Keratinocyte (primary cell): ENCODE measurements around the gene RAB14. TPM values are rescaled to one million over a fixed set of nuclear protein-coding genes. Genes with fewer than 3 reads are reported as not detected.
A peak's percentile ranks its signal among the peaks of the same experiment; 100 is the strongest.

Experiments
- DNase-seq: peaks from one replicate; pipeline ENCODE4 v3.0.0-alpha.2; 2011; ENCODE audit warnings: low read depth, missing footprints, low spot score
- FAIRE-seq: peaks from 2 replicates; lab custom pipeline; 2011; peaks lifted over from hg19 to GRCh38; lab: Jason Lieb, UNC
- H2AFZ ChIP-seq: 2 replicates; pipeline ENCODE4 v1.6.0; 2012; ENCODE audit warnings: low read length, control low read depth, inconsistent platforms; ENCODE audit not compliant: control insufficient read depth
- H3K27ac ChIP-seq: 2 replicates; pipeline ENCODE4 v1.5.1; 2011; ENCODE audit warnings: low read length; ENCODE audit not compliant: control insufficient read depth, insufficient read depth
- H3K27me3 ChIP-seq: 3 replicates; pipeline ENCODE4 v1.6.0; 2011; ENCODE audit warnings: low read length; ENCODE audit not compliant: control insufficient read depth, insufficient read depth; ENCODE audit errors: extremely low read depth
- H3K36me3 ChIP-seq, 2 experiments: 2 replicates in 1 of 2; 3 replicates in 1 of 2; pipeline ENCODE4 v1.5.1; 2011; ENCODE audit warnings: low read length in 2 of 2, mild to moderate bottlenecking in 1 of 2; ENCODE audit not compliant: control insufficient read depth in 2 of 2, insufficient read depth in 2 of 2; ENCODE audit errors: extremely low read depth in 1 of 2
- H3K4me1 ChIP-seq: 3 replicates; pipeline ENCODE4 v1.5.1; 2011; ENCODE audit warnings: low read length; ENCODE audit not compliant: control insufficient read depth, insufficient read depth; ENCODE audit errors: extremely low read depth
- H3K4me2 ChIP-seq: 3 replicates; pipeline ENCODE4 v1.6.0; 2011; ENCODE audit warnings: low read depth, low read length; ENCODE audit not compliant: control insufficient read depth, insufficient read depth; ENCODE audit errors: extremely low read depth
- H3K4me3 ChIP-seq, 3 experiments: fragments of 200-600 bp in 1 of 3; sonication (generic) in 1 of 3; 2 replicates in 2 of 3; 3 replicates in 1 of 3; pipeline ENCODE4 v1.5.1; 2011 to 2016; ENCODE audit warnings: low read length in 3 of 3, mild to moderate bottlenecking in 3 of 3, control low read depth in 2 of 3, inconsistent platforms in 1 of 3, low read depth in 1 of 3, mixed read lengths in 1 of 3, mixed run types in 1 of 3, moderate library complexity in 1 of 3; ENCODE audit not compliant: control insufficient read depth in 2 of 3, insufficient read depth in 2 of 3; ENCODE audit errors: extremely low read depth in 1 of 3
- H3K79me2 ChIP-seq: 2 replicates; pipeline ENCODE4 v1.6.0; 2012; ENCODE audit warnings: low read length; ENCODE audit not compliant: control insufficient read depth, insufficient read depth
- H3K9ac ChIP-seq: 3 replicates; pipeline ENCODE4 v1.6.0; 2011; ENCODE audit warnings: low read length; ENCODE audit not compliant: control insufficient read depth, insufficient read depth; ENCODE audit errors: extremely low read depth
- H3K9me1 ChIP-seq: 3 replicates; pipeline ENCODE4 v1.6.0; 2011; ENCODE audit warnings: low read length; ENCODE audit not compliant: control insufficient read depth, insufficient read depth; ENCODE audit errors: extremely low read depth
- H3K9me3 ChIP-seq: 2 replicates; pipeline ENCODE4 v1.5.1; 2012; ENCODE audit warnings: low read depth, low read length; ENCODE audit not compliant: control insufficient read depth
- H4K20me1 ChIP-seq: 3 replicates; pipeline ENCODE4 v1.6.0; 2011; ENCODE audit warnings: low read length; ENCODE audit not compliant: control insufficient read depth, insufficient read depth; ENCODE audit errors: extremely low read depth
- EZH2 ChIP-seq: IDR thresholded peaks from one replicate; pipeline ENCODE4 v1.6.1; 2012; ENCODE audit warnings: inconsistent platforms, mild to moderate bottlenecking, low read length, moderate library complexity
- dilution Hi-C: fragments of 300-500 bp; cut with MboI; formaldehyde crosslinking; loops from one replicate; pipeline ENCODE4 v1.7.0; 2020; ENCODE audit warnings: low sequenced_read_pairs; ENCODE audit not compliant: extremely low pct_ligation_motif_present
- polyA plus RNA-seq, 5 experiments: library from polyadenylated mRNA; depleted of rRNA in 3 of 5; stranded (reverse) in 3 of 5; stranded (forward) in 1 of 5; unstranded in 1 of 5; fragments of >200 nt; gene quantifications; 1 replicate in 1 of 5; 2 replicates in 3 of 5; 3 replicates in 1 of 5; pipeline versions ENCODE4 v1.2.1 to v1.2.3, GENCODE V29; 2011 to 2012; ENCODE audit warnings: missing spikeins in 2 of 5, low read depth in 1 of 5, low replicate concordance in 1 of 5
- TF ChIP-seq, protein P1 (sequence below), 3 experiments: IDR thresholded peaks in 1 of 3; conservative IDR thresholded peaks in 1 of 3; optimal IDR thresholded peaks in 1 of 3; 2 replicates in 2 of 3; 3 replicates in 1 of 3; pipeline versions ENCODE3 to v1.5.1; 2011; ENCODE audit warnings: low read length in 3 of 3, mild to moderate bottlenecking in 3 of 3, moderate library complexity in 2 of 3, control low read depth in 1 of 3, inconsistent platforms in 1 of 3; ENCODE audit not compliant: insufficient read depth in 2 of 3; ENCODE audit errors: extremely low read depth in 1 of 3

RAB14 gene
- polyA plus RNA-seq, 1 donor (not counting 4 experiments of a cell fraction or from before 2014, with no cell fraction given) = 42.8 TPM

DNA sequence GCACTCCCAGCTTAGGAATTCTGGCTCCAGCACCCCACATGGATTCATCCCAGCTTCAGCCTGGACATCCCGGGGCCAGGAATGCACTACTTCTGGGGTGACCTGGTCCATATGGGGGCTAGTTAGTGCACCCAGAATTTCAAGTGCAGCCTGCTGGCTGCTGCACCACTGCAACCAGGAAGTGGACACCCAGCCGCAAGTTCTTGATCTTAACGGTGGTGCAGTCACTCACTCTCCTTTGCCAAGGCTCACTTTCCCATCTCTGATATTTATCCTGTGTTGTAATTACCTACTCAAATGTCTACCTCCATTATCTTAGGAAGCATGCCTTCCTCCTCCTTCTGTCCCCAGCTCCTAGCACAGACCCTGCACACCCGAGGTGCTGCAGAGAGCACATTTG lies 26.2 kb upstream of the RAB14 start:
- DNase-seq (no peak), FAIRE-seq (no peak)
- TF ChIP-seq, protein P1, sequence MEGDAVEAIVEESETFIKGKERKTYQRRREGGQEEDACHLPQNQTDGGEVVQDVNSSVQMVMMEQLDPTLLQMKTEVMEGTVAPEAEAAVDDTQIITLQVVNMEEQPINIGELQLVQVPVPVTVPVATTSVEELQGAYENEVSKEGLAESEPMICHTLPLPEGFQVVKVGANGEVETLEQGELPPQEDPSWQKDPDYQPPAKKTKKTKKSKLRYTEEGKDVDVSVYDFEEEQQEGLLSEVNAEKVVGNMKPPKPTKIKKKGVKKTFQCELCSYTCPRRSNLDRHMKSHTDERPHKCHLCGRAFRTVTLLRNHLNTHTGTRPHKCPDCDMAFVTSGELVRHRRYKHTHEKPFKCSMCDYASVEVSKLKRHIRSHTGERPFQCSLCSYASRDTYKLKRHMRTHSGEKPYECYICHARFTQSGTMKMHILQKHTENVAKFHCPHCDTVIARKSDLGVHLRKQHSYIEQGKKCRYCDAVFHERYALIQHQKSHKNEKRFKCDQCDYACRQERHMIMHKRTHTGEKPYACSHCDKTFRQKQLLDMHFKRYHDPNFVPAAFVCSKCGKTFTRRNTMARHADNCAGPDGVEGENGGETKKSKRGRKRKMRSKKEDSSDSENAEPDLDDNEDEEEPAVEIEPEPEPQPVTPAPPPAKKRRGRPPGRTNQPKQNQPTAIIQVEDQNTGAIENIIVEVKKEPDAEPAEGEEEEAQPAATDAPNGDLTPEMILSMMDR (optimal IDR thresholded peaks at IDR 0.05 in 1 of 3, IDR thresholded peaks at IDR 0.05 in 1 of 3, conservative IDR thresholded peaks at IDR 0.05 in 1 of 3; ENCODE audit: extremely low read depth in 1 of 3, insufficient read depth in 2 of 3, low read length in 3 of 3) = no peak
- no peak for TF ChIP-seq EZH2
- H3K4me1 ChIP-seq = peaks cover 5% of the 10 kb centered on the region
- H3K36me3 ChIP-seq = no peaks in the 10 kb centered on the region
- no peaks in the 10 kb centered on the region for H4K20me1 ChIP-seq
- H3K27me3 ChIP-seq = no peaks in the 10 kb centered on the region
- H2AFZ ChIP-seq = no peak overlapping the region
- dilution Hi-C loops = no loop called here
- no peaks in the 10 kb centered on the region for H3K9me3 ChIP-seq
- H3K9ac ChIP-seq = no peak overlapping the region
- no peak overlapping the region for H3K4me2 ChIP-seq
- no peak overlapping the region for H3K4me3 ChIP-seq
- no peak overlapping the region for H3K27ac ChIP-seq
- no peaks in the 10 kb centered on the region for H3K79me2 ChIP-seq
- no peaks in the 10 kb centered on the region for H3K9me1 ChIP-seq

DNA sequence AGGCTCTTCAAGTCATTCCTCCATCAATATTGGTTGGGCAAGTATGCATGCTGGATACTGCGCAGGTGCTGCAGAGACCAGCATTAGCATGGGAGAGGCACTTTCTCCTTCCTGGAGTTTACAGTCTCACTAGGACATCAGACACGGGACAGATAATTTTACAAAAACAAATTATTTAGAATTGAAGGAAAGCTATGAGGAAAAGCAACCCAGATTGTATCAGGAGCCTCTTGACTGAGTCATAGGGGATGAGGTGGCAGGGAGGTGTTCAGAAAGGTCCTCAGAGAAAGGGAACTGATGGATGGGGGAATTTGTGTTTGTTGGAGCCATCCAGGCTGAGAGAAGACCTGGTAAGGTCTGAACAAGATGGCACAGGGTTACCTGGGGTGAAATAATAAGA lies 24.5 kb upstream of the RAB14 start:
- Histone ChIP-seq H3K4me3 (no peak overlapping the region), H4K20me1 (no peaks in the 10 kb centered on the region), H3K36me3 (no peaks in the 10 kb centered on the region), H3K27ac (no peak overlapping the region), H2AFZ (no peak overlapping the region), H3K9me1 (no peaks in the 10 kb centered on the region), H3K79me2 (no peaks in the 10 kb centered on the region), H3K4me2 (no peak overlapping the region), H3K4me1 (peaks cover 8% of the 10 kb centered on the region), H3K9me3 (no peaks in the 10 kb centered on the region), H3K27me3 (no peaks in the 10 kb centered on the region), H3K9ac (no peak overlapping the region)
- DNase-seq (no peak), FAIRE-seq (peak; percentile 67)
- TF ChIP-seq, protein P1 (optimal IDR thresholded peaks at IDR 0.05 in 1 of 3, IDR thresholded peaks at IDR 0.05 in 1 of 3, conservative IDR thresholded peaks at IDR 0.05 in 1 of 3; ENCODE audit: extremely low read depth in 1 of 3, insufficient read depth in 2 of 3, low read length in 3 of 3) = no peak
- dilution Hi-C loops = no loop called here
